Activated CD8-positive, alpha-beta T cell treated with anti-CD3 and anti-CD28 coated beads for 36 hours (primary cell): Measurements from ENCODE around the gene ZNF12. TPM values are rescaled to one million over a fixed set of nuclear protein-coding genes. Genes with fewer than 3 reads are reported as not detected.
A peak's percentile ranks its signal among the peaks of the same experiment; 100 is the strongest.

ENCODE experiments used
- ATAC-seq: fragments of 200-7000 bp; cut with Tn5 transposase; one replicate; pipeline ENCODE4 v1.10.0; 2021; ENCODE audit warnings: mild to moderate bottlenecking, moderate library complexity
- CTCF ChIA-PET: fragments of 350-600 bp; sonication (Branson Sonifier 250); formaldehyde crosslinking; loops from one replicate; lab custom pipeline; 2021; ENCODE audit warnings: antibody characterized with exemption; lab: Charles Lee
- POLR2A ChIA-PET: fragments of 350-600 bp; sonication (Branson Sonifier 250); formaldehyde crosslinking; loops from one replicate; lab custom pipeline; 2021; ENCODE audit warnings: antibody characterized with exemption; lab: Charles Lee
- DNase-seq: peaks from one replicate; pipeline ENCODE4 v3.0.0-alpha.2; 2020
- H3K27ac Mint-ChIP-seq: one replicate; pipeline ENCODE4 v1.8.0; 2021; ENCODE audit warnings: mild to moderate bottlenecking, mixed read lengths
- H3K27me3 Mint-ChIP-seq: one replicate; pipeline ENCODE4 v1.8.0; 2021; ENCODE audit warnings: mixed read lengths
- H3K36me3 Mint-ChIP-seq: one replicate; pipeline ENCODE4 v1.8.0; 2021; ENCODE audit warnings: low read depth, mixed read lengths
- H3K4me1 Mint-ChIP-seq: one replicate; pipeline ENCODE4 v1.8.0; 2021; ENCODE audit warnings: low read depth, mixed read lengths
- H3K4me3 Mint-ChIP-seq: one replicate; pipeline ENCODE4 v1.8.0; 2021; ENCODE audit warnings: mild to moderate bottlenecking, moderate library complexity, mixed read lengths
- H3K9me3 Mint-ChIP-seq: one replicate; pipeline ENCODE4 v1.8.0; 2021; ENCODE audit warnings: mixed read lengths
- intact Hi-C: fragments of 100-400 bp; cut with micrococcal nuclease; formaldehyde crosslinking; loops from one replicate; pipeline ENCODE4 v1.10.0; 2022
- total RNA-seq, 2 experiments: library from RNA; stranded (reverse); gene quantifications; one replicate each; pipeline ENCODE4 v1.2.3, GENCODE V29; 2021
- TF ChIP-seq, protein P1 (sequence below): fragments of 200-600 bp; IDR thresholded peaks from one replicate; pipeline ENCODE4 v1.8.0; 2022; ENCODE audit warnings: antibody characterized with exemption, mild to moderate bottlenecking

The ZNF12 gene
- total RNA-seq, 2 experiments from 2014 or later, result 20.6 to 22.7 TPM

DNA sequence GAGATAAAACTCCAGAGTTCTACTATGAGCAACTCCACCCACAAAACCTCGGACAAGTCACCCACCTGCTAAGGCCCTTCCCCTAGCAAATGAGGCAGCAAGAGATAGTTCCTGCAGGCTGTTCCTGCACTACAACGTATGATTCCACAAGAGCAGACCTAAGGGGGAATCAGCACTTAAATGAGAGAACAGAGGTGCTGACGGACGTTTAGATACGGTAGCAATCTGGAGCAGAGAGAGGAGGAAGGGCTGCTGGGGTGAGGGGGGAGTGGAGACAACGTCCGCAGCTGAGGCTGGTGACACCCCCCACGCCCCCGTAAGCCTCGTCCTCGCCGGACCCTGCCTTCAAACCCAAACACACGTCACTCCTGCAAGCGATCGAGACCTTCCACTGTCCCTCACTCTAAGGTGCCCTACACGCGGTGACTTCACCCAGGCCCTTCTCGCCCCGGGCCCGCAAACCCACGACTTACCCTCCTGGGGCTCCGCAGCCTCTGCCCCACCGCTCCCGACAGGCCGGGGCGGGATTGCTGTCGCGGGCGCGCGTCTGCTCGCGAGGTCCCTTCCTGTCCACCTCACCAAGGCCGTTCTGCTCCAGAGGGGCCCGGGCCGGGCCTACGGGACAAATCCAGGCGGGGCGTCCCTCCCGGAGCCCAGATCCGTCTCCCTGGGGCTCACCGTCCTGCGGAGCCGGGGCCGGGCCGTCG is 635 bp downstream of the ZNF12 start:
- Mint-ChIP-seq H3K9me3 (peaks cover 29% of the 10 kb centered on the region), H3K36me3 (peaks cover 35% of the 10 kb centered on the region), H3K4me1 (peaks cover 43% of the 10 kb centered on the region), H3K4me3 (peak overlapping the region; percentile 96), H3K27ac (peak overlapping the region; percentile 91), H3K27me3 (peaks cover 1% of the 10 kb centered on the region)
- intact Hi-C loops, result no loop called here
- ATAC-seq (peak; percentile 35), DNase-seq (peak; percentile 32)
- TF ChIP-seq, protein P1, sequence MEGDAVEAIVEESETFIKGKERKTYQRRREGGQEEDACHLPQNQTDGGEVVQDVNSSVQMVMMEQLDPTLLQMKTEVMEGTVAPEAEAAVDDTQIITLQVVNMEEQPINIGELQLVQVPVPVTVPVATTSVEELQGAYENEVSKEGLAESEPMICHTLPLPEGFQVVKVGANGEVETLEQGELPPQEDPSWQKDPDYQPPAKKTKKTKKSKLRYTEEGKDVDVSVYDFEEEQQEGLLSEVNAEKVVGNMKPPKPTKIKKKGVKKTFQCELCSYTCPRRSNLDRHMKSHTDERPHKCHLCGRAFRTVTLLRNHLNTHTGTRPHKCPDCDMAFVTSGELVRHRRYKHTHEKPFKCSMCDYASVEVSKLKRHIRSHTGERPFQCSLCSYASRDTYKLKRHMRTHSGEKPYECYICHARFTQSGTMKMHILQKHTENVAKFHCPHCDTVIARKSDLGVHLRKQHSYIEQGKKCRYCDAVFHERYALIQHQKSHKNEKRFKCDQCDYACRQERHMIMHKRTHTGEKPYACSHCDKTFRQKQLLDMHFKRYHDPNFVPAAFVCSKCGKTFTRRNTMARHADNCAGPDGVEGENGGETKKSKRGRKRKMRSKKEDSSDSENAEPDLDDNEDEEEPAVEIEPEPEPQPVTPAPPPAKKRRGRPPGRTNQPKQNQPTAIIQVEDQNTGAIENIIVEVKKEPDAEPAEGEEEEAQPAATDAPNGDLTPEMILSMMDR, result no peak
- CTCF ChIA-PET, result no interaction called here
- POLR2A ChIA-PET, result no interaction called here

DNA sequence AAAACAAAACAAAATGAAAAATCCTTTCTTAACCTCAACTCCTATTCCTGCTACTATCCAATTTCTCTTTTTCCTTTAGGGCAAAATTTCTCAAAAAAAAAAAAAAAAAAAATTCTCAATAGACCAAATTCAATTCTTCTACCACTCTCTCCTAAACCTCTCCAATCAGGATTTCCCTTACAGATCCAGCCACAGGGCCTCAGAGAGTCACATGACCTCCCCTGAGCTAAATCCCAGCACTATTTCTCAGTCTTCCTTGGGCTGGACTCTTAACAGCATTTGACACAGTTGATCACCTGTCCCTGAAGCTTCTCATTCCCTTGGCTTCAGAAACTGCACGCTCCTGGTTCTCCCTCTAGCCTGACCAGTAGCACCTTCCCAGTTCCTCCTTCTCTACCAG is 4.9 kb downstream of the ZNF12 start:
- no peaks in the 10 kb centered on the region for H3K27me3 Mint-ChIP-seq
- H3K4me1 Mint-ChIP-seq, result peaks cover 38% of the 10 kb centered on the region
- ChIA-PET CTCF (interaction anchor here (0.6 kb wide), 1 partner anchor 250 kb away, joined by 3 read pairs; no protein-coding TSS in a partner anchor), POLR2A (interaction anchor here (0.8 to 1.6 kb wide), 2 partner anchors 9 to 42 kb away, joined by 3 to 4 read pairs; no protein-coding TSS in a partner anchor)
- H3K9me3 Mint-ChIP-seq, result peaks cover 46% of the 10 kb centered on the region
- ATAC-seq (no peak), DNase-seq (no peak)
- H3K36me3 Mint-ChIP-seq, result peaks cover 31% of the 10 kb centered on the region
- TF ChIP-seq, protein P1, result no peak
- no peak overlapping the region for H3K27ac Mint-ChIP-seq
- intact Hi-C loops, result no loop called here
- no peak overlapping the region for H3K4me3 Mint-ChIP-seq

DNA sequence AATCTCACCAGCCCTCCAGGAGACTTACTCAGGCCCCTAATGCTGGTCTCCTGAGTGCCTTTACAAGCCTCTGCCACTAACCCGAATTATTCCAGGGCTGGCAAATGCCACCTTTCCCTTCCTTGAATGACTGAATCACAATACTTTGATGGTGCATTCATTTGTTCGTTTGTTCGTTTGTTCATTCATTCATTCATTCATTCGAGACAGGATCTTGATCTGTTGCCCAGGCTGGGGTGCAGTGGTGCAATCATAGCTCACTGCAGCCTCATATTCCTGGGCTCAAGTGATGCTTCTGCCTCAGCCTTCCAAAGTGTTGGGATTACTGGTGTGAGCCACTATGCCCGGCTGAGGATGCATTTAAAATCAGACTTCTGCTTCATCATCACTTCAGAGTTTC is 6.0 kb downstream of the ZNF12 start:
- Mint-ChIP-seq H3K27ac (no peak overlapping the region), H3K4me1 (peaks cover 38% of the 10 kb centered on the region), H3K9me3 (peaks cover 46% of the 10 kb centered on the region), H3K4me3 (no peak overlapping the region), H3K36me3 (peaks cover 27% of the 10 kb centered on the region), H3K27me3 (no peaks in the 10 kb centered on the region)
- intact Hi-C loops, result no loop called here
- TF ChIP-seq, protein P1, result no peak
- ATAC-seq (no peak), DNase-seq (no peak)
- ChIA-PET CTCF (interaction anchor here (0.8 kb wide), 1 partner anchor 8 kb away, joined by 3 read pairs; no protein-coding TSS in a partner anchor), POLR2A (interaction anchor here (1.6 kb wide), 1 partner anchor 8 kb away, joined by 4 read pairs; no protein-coding TSS in a partner anchor)

DNA sequence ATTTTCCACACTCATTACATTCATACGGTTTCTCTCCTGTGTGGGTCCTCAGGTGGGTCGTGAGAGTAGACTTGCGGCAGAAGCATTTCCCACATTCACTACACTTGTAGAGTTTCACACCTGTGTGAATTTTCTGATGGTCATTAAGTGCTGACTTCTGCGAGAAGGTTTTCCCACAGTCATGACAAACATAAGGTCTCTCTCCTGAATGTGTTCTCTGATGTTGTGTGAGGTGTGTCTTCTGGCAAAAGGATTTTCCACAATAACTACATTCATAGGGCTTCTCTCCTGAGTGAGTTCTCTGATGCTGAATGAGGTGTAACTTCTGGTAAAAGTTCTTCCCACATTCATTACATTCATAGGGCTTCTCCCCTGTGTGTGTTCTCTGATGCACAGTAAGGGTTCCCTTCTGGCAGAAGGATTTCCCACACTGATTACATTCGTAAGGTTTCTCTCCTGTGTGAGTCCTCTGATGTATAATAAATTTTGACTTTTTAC is 15.1 kb downstream of the ZNF12 start:
- ChIA-PET POLR2A (interaction anchor here (1.7 kb wide), 1 partner anchor 14 kb away, joined by 4 read pairs; no protein-coding TSS in a partner anchor), CTCF (interaction anchor here (1.0 kb wide), 1 partner anchor 23 kb away, joined by 4 read pairs; no protein-coding TSS in a partner anchor)
- no peak overlapping the region for H3K27ac Mint-ChIP-seq
- no peaks in the 10 kb centered on the region for H3K4me1 Mint-ChIP-seq
- no peaks in the 10 kb centered on the region for H3K36me3 Mint-ChIP-seq
- TF ChIP-seq, protein P1, result no peak
- no peak overlapping the region for H3K4me3 Mint-ChIP-seq
- peak; percentile 55 for ATAC-seq
- DNase-seq, result no peak
- intact Hi-C loops, result no loop called here
- H3K9me3 Mint-ChIP-seq, result peaks cover 58% of the 10 kb centered on the region
- H3K27me3 Mint-ChIP-seq, result no peaks in the 10 kb centered on the region

DNA sequence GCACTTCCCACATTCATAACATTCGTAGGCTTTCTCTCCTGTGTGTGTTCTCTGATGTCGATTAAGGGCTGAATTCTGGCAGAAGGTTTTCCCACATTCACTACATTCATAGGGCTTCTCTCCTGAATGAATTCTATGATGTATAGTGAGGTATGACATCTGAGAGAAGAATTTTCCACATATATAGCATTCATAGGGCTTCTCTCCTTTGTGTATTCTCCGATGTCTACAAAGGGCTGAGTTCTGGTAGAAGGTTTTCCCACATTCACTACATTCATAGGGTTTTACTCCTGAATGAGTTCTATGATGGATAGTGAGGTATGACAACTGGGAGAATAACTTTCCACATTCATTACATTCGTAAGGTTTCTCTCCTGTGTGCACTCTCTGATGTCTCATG is 15.6 kb downstream of the ZNF12 start:
- H3K27me3 Mint-ChIP-seq, result no peaks in the 10 kb centered on the region
- DNase-seq, result no peak
- ChIA-PET POLR2A (no interaction called here), CTCF (no interaction called here)
- TF ChIP-seq, protein P1, result no peak
- H3K4me3 Mint-ChIP-seq, result no peak overlapping the region
- intact Hi-C loops, result no loop called here
- no peak overlapping the region for H3K27ac Mint-ChIP-seq
- no peak for ATAC-seq
- H3K36me3 Mint-ChIP-seq, result no peaks in the 10 kb centered on the region
- H3K4me1 Mint-ChIP-seq, result no peaks in the 10 kb centered on the region
- H3K9me3 Mint-ChIP-seq, result peaks cover 64% of the 10 kb centered on the region
